Measurements from ENCODE around the gene ZNF226.

The ZNF226 gene

GRCh38 chr19:44151491-44151890 is 13.4 kb upstream of the ZNF226 start:
- no peak overlapping the region for H3K4me3 ChIP-seq (ENCODE audit: insufficient read depth, low read length, poor library complexity, severe bottlenecking)
- no peak for TF ChIP-seq CTCF (IDR thresholded peaks at IDR 0.05; ENCODE audit: insufficient read depth, low read length, poor library complexity, severe bottlenecking)
- no peak for TF ChIP-seq EZH2phosphoT487 (conservative IDR thresholded peaks at IDR 0.05; ENCODE audit: low read length)

GRCh38 chr19:44156475-44156874 is 8.4 kb upstream of the ZNF226 start:
- Histone ChIP-seq H4K20me1 (ENCODE audit: low read depth, low read length) (no peaks in the 10 kb centered on the region), H3K4me2 (ENCODE audit: low read depth, low read length, poor library complexity, severe bottlenecking) (no peak overlapping the region), H3K27me3 (ENCODE audit: low read length) (no peaks in the 10 kb centered on the region), H3K79me2 (ENCODE audit: insufficient read depth, low read length) (no peaks in the 10 kb centered on the region), H3K9ac (ENCODE audit: low read length) (no peak overlapping the region), H3K9me2 (replicated peaks; ENCODE audit: insufficient read depth, low read length) (no peaks in the 10 kb centered on the region), H3K4me3 (ENCODE audit: insufficient read depth, low read length, poor library complexity, severe bottlenecking) (no peak overlapping the region), H3K9me3 (ENCODE audit: insufficient read depth, low read length) (peaks cover 32% of the 10 kb centered on the region; the same call in 1 of the 2 replicates), H3F3A (ENCODE audit: insufficient read depth) (no peaks in the 10 kb centered on the region), H2AFZ (ENCODE audit: low read depth, low read length, severe bottlenecking) (no peak overlapping the region), H3K36me3 (ENCODE audit: low read length) (peaks cover 13% of the 10 kb centered on the region), H3K27ac (ENCODE audit: low read depth, low read length) (no peak overlapping the region)
- TF ChIP-seq CTCF (IDR thresholded peaks at IDR 0.05; ENCODE audit: insufficient read depth, low read length, poor library complexity, severe bottlenecking) (no peak), EZH2phosphoT487 (conservative IDR thresholded peaks at IDR 0.05; ENCODE audit: low read length) (no peak)

More at GRCh38 chr19:44151491-44151890, 13.4 kb upstream of the ZNF226 start:
- no peaks in the 10 kb centered on the region for H3F3A ChIP-seq (ENCODE audit: insufficient read depth)
- no peaks in the 10 kb centered on the region for H4K20me1 ChIP-seq (ENCODE audit: low read depth, low read length)
- peaks cover 15% of the 10 kb centered on the region; the same call in 1 of the 2 replicates for H3K9me3 ChIP-seq (ENCODE audit: insufficient read depth, low read length)
- no peak overlapping the region for H3K27ac ChIP-seq (ENCODE audit: low read depth, low read length)
- no peak overlapping the region for H3K4me2 ChIP-seq (ENCODE audit: low read depth, low read length, poor library complexity, severe bottlenecking)
- no peak overlapping the region for H3K9ac ChIP-seq (ENCODE audit: low read length)
- H2AFZ ChIP-seq (ENCODE audit: low read depth, low read length, severe bottlenecking): no peak overlapping the region
- no peaks in the 10 kb centered on the region for H3K79me2 ChIP-seq (ENCODE audit: insufficient read depth, low read length)
- H3K36me3 ChIP-seq (ENCODE audit: low read length): peaks cover 7% of the 10 kb centered on the region
- no peaks in the 10 kb centered on the region for H3K27me3 ChIP-seq (ENCODE audit: low read length)
- no peaks in the 10 kb centered on the region for H3K9me2 ChIP-seq (replicated peaks; ENCODE audit: insufficient read depth, low read length)

DNA sequence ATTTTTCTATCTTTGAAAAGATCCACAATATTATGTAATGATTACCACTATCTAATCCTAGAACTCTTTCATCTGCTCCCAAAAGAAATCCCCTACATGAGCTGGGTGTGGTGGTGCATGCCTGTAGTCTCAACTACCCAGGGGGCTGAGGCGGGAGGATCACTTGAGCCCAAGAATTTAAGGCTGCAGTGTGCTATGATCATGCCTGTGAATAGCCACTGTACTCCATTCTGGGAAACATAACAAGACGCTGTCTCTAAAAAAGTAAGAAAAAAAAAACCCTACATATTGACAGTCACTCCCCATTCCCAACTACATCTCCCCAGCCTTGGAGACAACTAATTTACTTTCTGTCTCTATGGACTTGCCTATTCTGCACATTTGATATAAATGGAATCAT is 1.1 kb upstream of the ZNF226 start:
- Histone ChIP-seq H3K9me2 (replicated peaks; ENCODE audit: insufficient read depth, low read length) (no peaks in the 10 kb centered on the region), H4K20me1 (ENCODE audit: low read depth, low read length) (no peaks in the 10 kb centered on the region), H3K36me3 (ENCODE audit: low read length) (peaks cover 2% of the 10 kb centered on the region; the same call in 1 of the 2 replicates), H2AFZ (ENCODE audit: low read depth, low read length, severe bottlenecking) (no peak overlapping the region), H3K4me2 (ENCODE audit: low read depth, low read length, poor library complexity, severe bottlenecking) (no peak overlapping the region), H3K4me3 (ENCODE audit: insufficient read depth, low read length, poor library complexity, severe bottlenecking) (no peak overlapping the region), H3K9me3 (ENCODE audit: insufficient read depth, low read length) (peaks cover 3% of the 10 kb centered on the region; the same call in 1 of the 2 replicates), H3K79me2 (ENCODE audit: insufficient read depth, low read length) (0 out of 2 replicates have a peak, but pooled peaks cover 3% of the 10 kb centered on the region), H3F3A (ENCODE audit: insufficient read depth) (no peaks in the 10 kb centered on the region), H3K9ac (ENCODE audit: low read length) (no peak overlapping the region), H3K27me3 (ENCODE audit: low read length) (no peaks in the 10 kb centered on the region), H3K27ac (ENCODE audit: low read depth, low read length) (no peak overlapping the region)
- TF ChIP-seq EZH2phosphoT487 (conservative IDR thresholded peaks at IDR 0.05; ENCODE audit: low read length) (no peak), CTCF (IDR thresholded peaks at IDR 0.05; ENCODE audit: insufficient read depth, low read length, poor library complexity, severe bottlenecking) (no peak)

All from SU-DHL-6 (cell line).